Keratinocyte (primary cell): ENCODE results near the gene TIMM22. TPM values are rescaled to one million over a fixed set of nuclear protein-coding genes. Genes with fewer than 3 reads are reported as not detected.

Experiments
- DNase-seq: peaks from one replicate; pipeline ENCODE4 v3.0.0-alpha.2; 2011; ENCODE audit warnings: low read depth, missing footprints, low spot score
- FAIRE-seq: peaks from 2 replicates; lab custom pipeline; 2011; peaks lifted over from hg19 to GRCh38; lab: Jason Lieb, UNC
- H2AFZ ChIP-seq: 2 replicates; pipeline ENCODE4 v1.6.0; 2012; ENCODE audit warnings: low read length, control low read depth, inconsistent platforms; ENCODE audit not compliant: control insufficient read depth
- H3K27ac ChIP-seq: 2 replicates; pipeline ENCODE4 v1.5.1; 2011; ENCODE audit warnings: low read length; ENCODE audit not compliant: control insufficient read depth, insufficient read depth
- H3K27me3 ChIP-seq: 3 replicates; pipeline ENCODE4 v1.6.0; 2011; ENCODE audit warnings: low read length; ENCODE audit not compliant: control insufficient read depth, insufficient read depth; ENCODE audit errors: extremely low read depth
- H3K36me3 ChIP-seq, 2 experiments: 2 replicates in 1 of 2; 3 replicates in 1 of 2; pipeline ENCODE4 v1.5.1; 2011; ENCODE audit warnings: low read length in 2 of 2, mild to moderate bottlenecking in 1 of 2; ENCODE audit not compliant: control insufficient read depth in 2 of 2, insufficient read depth in 2 of 2; ENCODE audit errors: extremely low read depth in 1 of 2
- H3K4me1 ChIP-seq: 3 replicates; pipeline ENCODE4 v1.5.1; 2011; ENCODE audit warnings: low read length; ENCODE audit not compliant: control insufficient read depth, insufficient read depth; ENCODE audit errors: extremely low read depth
- H3K4me2 ChIP-seq: 3 replicates; pipeline ENCODE4 v1.6.0; 2011; ENCODE audit warnings: low read depth, low read length; ENCODE audit not compliant: control insufficient read depth, insufficient read depth; ENCODE audit errors: extremely low read depth
- H3K4me3 ChIP-seq, 3 experiments: fragments of 200-600 bp in 1 of 3; sonication (generic) in 1 of 3; 2 replicates in 2 of 3; 3 replicates in 1 of 3; pipeline ENCODE4 v1.5.1; 2011 to 2016; ENCODE audit warnings: low read length in 3 of 3, mild to moderate bottlenecking in 3 of 3, control low read depth in 2 of 3, inconsistent platforms in 1 of 3, low read depth in 1 of 3, mixed read lengths in 1 of 3, mixed run types in 1 of 3, moderate library complexity in 1 of 3; ENCODE audit not compliant: control insufficient read depth in 2 of 3, insufficient read depth in 2 of 3; ENCODE audit errors: extremely low read depth in 1 of 3
- H3K79me2 ChIP-seq: 2 replicates; pipeline ENCODE4 v1.6.0; 2012; ENCODE audit warnings: low read length; ENCODE audit not compliant: control insufficient read depth, insufficient read depth
- H3K9ac ChIP-seq: 3 replicates; pipeline ENCODE4 v1.6.0; 2011; ENCODE audit warnings: low read length; ENCODE audit not compliant: control insufficient read depth, insufficient read depth; ENCODE audit errors: extremely low read depth
- H3K9me1 ChIP-seq: 3 replicates; pipeline ENCODE4 v1.6.0; 2011; ENCODE audit warnings: low read length; ENCODE audit not compliant: control insufficient read depth, insufficient read depth; ENCODE audit errors: extremely low read depth
- H3K9me3 ChIP-seq: 2 replicates; pipeline ENCODE4 v1.5.1; 2012; ENCODE audit warnings: low read depth, low read length; ENCODE audit not compliant: control insufficient read depth
- H4K20me1 ChIP-seq: 3 replicates; pipeline ENCODE4 v1.6.0; 2011; ENCODE audit warnings: low read length; ENCODE audit not compliant: control insufficient read depth, insufficient read depth; ENCODE audit errors: extremely low read depth
- EZH2 ChIP-seq: IDR thresholded peaks from one replicate; pipeline ENCODE4 v1.6.1; 2012; ENCODE audit warnings: inconsistent platforms, mild to moderate bottlenecking, low read length, moderate library complexity
- dilution Hi-C: fragments of 300-500 bp; cut with MboI; formaldehyde crosslinking; loops from one replicate; pipeline ENCODE4 v1.7.0; 2020; ENCODE audit warnings: low sequenced_read_pairs; ENCODE audit not compliant: extremely low pct_ligation_motif_present
- polyA minus RNA-seq, 3 experiments: library from RNA; depleted of rRNA, polyadenylated mRNA; stranded (reverse); fragments of >200 nt; gene quantifications; 1 replicate in 1 of 3; 2 replicates in 1 of 3; 3 replicates in 1 of 3; pipeline ENCODE4 v1.2.3, GENCODE V29; 2011
- polyA plus RNA-seq, 5 experiments: library from polyadenylated mRNA; depleted of rRNA in 3 of 5; stranded (reverse) in 3 of 5; stranded (forward) in 1 of 5; unstranded in 1 of 5; fragments of >200 nt; gene quantifications; 1 replicate in 1 of 5; 2 replicates in 3 of 5; 3 replicates in 1 of 5; pipeline versions ENCODE4 v1.2.1 to v1.2.3, GENCODE V29; 2011 to 2012; ENCODE audit warnings: missing spikeins in 2 of 5, low read depth in 1 of 5, low replicate concordance in 1 of 5
- TF ChIP-seq, protein P1 (sequence below), 3 experiments: IDR thresholded peaks in 1 of 3; conservative IDR thresholded peaks in 1 of 3; optimal IDR thresholded peaks in 1 of 3; 2 replicates in 2 of 3; 3 replicates in 1 of 3; pipeline versions ENCODE3 to v1.5.1; 2011; ENCODE audit warnings: low read length in 3 of 3, mild to moderate bottlenecking in 3 of 3, moderate library complexity in 2 of 3, control low read depth in 1 of 3, inconsistent platforms in 1 of 3; ENCODE audit not compliant: insufficient read depth in 2 of 3; ENCODE audit errors: extremely low read depth in 1 of 3

TIMM22 gene
- polyA plus RNA-seq (11.1 to 24.8 TPM (median 14.4 TPM) in 3 replicates), polyA minus RNA-seq (12.1 to 16.9 TPM (median 15.9 TPM) in 3 replicates)
- polyA plus RNA-seq (2011; ENCODE audit: low read depth): 2.8 TPM
- polyA plus RNA-seq (2011; cell fraction: cytosol; rRNA removed): 18.1 and 19.0 TPM in 2 replicates
- 12.1 and 12.4 TPM in 2 replicates for polyA plus RNA-seq (2011; cell fraction: nucleus; rRNA removed)
- polyA plus RNA-seq (2012; ENCODE audit: low replicate concordance): 11.7 and 20.2 TPM in 2 replicates
- polyA minus RNA-seq (2011; cell fraction: cytosol; rRNA and poly(A)+ RNA removed): 12.3 TPM
- 5.0 and 8.1 TPM in 2 replicates for polyA minus RNA-seq (2011; cell fraction: nucleus; rRNA and poly(A)+ RNA removed)

DNA sequence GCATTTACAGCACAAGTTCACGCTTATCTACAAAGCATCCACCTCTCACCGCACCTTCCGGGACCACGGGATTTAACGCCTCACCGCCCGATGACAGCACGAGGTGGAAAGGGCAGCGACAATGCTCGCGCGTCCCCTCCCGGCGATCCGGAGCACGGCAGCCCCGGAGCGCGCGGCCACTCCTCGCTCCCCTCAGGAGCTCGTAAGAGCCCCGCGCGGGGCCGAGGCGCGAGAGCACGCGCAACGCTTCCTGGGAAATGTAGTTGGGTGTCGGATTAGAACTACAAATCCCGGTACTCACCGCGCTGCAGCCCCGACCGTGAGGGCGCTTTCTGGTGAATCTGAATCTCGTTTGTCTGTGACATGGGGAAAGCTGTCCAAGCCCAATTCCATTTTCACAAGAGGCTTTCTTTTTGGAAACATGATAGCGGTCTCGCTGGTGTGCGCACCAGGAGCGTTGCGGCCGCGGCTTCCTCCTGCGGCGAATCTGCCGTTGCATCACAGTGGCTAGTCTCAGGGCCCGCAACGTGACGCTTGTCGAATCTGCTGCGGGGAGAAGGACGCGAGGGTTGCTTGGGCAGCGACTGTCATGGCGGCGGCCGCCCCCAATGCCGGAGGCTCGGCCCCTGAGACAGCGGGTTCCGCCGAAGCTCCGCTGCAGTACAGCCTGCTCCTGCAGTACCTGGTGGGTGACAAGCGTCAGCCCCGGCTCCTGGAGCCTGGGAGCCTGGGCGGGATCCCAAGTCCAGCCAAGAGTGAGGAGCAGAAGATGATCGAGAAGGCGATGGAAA is at the start of gene TIMM22:
Gene TIMM22, plus strand, starts transcription at position 576 of the 791 bp plus-strand sequence. Its CDS starts 14 bp downstream, at position 590.
- Histone ChIP-seq H3K27me3 (no peaks in the 10 kb centered on the region), H3K4me2 (peak within 1 kb of the TSS; percentile 79), H3K9me3 (no peaks in the 10 kb centered on the region), H3K9me1 (no peaks in the 10 kb centered on the region), H3K27ac (peak within 1 kb of the TSS; percentile 99), H4K20me1 (peaks cover 4% of the 10 kb centered on the region), H3K36me3 (peaks cover 17 to 21% of the 10 kb centered on the region in 2 experiments), H3K79me2 (peaks cover 26% of the 10 kb centered on the region), H3K4me1 (peaks cover 23% of the 10 kb centered on the region), H3K4me3 (peak within 1 kb of the TSS; percentile 87 to 98 (median 96)), H2AFZ (peak within 1 kb of the TSS; percentile 100), H3K9ac (peak within 1 kb of the TSS; percentile 99)
- dilution Hi-C loops: loop anchor here (25.0 kb wide), 1 partner anchor 209 kb away; the partner anchor contains the start of genes GLOD4 and MRM3
- TF ChIP-seq, protein P1, sequence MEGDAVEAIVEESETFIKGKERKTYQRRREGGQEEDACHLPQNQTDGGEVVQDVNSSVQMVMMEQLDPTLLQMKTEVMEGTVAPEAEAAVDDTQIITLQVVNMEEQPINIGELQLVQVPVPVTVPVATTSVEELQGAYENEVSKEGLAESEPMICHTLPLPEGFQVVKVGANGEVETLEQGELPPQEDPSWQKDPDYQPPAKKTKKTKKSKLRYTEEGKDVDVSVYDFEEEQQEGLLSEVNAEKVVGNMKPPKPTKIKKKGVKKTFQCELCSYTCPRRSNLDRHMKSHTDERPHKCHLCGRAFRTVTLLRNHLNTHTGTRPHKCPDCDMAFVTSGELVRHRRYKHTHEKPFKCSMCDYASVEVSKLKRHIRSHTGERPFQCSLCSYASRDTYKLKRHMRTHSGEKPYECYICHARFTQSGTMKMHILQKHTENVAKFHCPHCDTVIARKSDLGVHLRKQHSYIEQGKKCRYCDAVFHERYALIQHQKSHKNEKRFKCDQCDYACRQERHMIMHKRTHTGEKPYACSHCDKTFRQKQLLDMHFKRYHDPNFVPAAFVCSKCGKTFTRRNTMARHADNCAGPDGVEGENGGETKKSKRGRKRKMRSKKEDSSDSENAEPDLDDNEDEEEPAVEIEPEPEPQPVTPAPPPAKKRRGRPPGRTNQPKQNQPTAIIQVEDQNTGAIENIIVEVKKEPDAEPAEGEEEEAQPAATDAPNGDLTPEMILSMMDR (optimal IDR thresholded peaks at IDR 0.05 in 1 of 3, IDR thresholded peaks at IDR 0.05 in 1 of 3, conservative IDR thresholded peaks at IDR 0.05 in 1 of 3; ENCODE audit: extremely low read depth in 1 of 3, insufficient read depth in 2 of 3, low read length in 3 of 3): peak; percentile 94 to 96 (median 94)
- no peak for TF ChIP-seq EZH2
- DNase-seq (peak; percentile 68), FAIRE-seq (peak; percentile 43)

DNA sequence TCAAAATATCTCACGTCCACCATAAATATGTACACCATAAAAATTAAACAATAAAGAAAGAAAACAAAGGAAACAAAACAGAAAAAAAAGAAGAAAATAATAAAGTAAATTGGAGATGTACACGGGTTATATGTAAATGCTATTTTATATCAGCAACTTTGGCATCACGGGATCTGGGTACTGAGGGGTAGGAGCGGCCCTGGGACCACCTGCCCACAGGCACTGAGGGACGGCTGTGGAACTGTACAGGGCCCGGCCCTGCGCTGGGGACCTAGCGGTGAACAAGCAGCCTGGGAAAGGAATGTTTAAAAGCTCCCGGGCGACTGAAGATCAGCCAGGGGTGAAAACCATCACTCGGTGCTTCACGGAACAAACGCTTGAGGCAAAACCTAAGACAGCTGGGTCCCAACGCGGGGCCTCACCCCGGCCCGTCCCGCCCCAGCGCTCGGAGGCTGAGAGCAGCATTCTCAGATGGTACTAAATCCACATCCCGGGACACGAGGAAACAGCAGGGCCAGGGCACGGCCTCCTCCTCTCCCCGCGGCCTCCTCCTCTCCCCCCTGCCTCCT is 48.6 kb upstream of the TIMM22 start:
- Histone ChIP-seq H4K20me1 (peaks cover 17% of the 10 kb centered on the region), H3K4me2 (peak overlapping the region; percentile 45), H3K4me1 (peaks cover 6% of the 10 kb centered on the region), H3K27ac (peak overlapping the region; percentile 20), H3K27me3 (no peaks in the 10 kb centered on the region), H3K79me2 (peaks cover 73% of the 10 kb centered on the region), H3K9ac (peak overlapping the region; percentile 52), H3K9me3 (no peaks in the 10 kb centered on the region), H3K36me3 (peaks cover 3 to 8% of the 10 kb centered on the region in 2 experiments), H3K4me3 (no peak overlapping the region), H2AFZ (no peak overlapping the region), H3K9me1 (no peaks in the 10 kb centered on the region)
- FAIRE-seq: no peak
- TF ChIP-seq, protein P1 (optimal IDR thresholded peaks at IDR 0.05 in 1 of 3, IDR thresholded peaks at IDR 0.05 in 1 of 3, conservative IDR thresholded peaks at IDR 0.05 in 1 of 3; ENCODE audit: extremely low read depth in 1 of 3, insufficient read depth in 2 of 3, low read length in 3 of 3): no peak
- no peak for TF ChIP-seq EZH2
- DNase-seq: no peak
- dilution Hi-C loops: no loop called here
